B cell (primary cell): ENCODE results near the gene ENTPD1. TPM values are rescaled to one million over a fixed set of nuclear protein-coding genes. Genes with fewer than 3 reads are reported as not detected.

Experiments used
- ATAC-seq: fragments of 200-7000 bp; cut with Tn5 transposase; one replicate; pipeline ENCODE4 v1.10.0; 2021; ENCODE audit warnings: low read depth, mild to moderate bottlenecking, moderate number of reproducible peaks, moderate library complexity
- CTCF ChIA-PET: fragments of 350-600 bp; sonication (Branson Sonifier 250); formaldehyde crosslinking; loops from one replicate; lab custom pipeline; 2021; ENCODE audit warnings: antibody characterized with exemption, inconsistent platforms; lab: Charles Lee
- POLR2A ChIA-PET: fragments of 350-600 bp; sonication (Branson Sonifier 250); formaldehyde crosslinking; loops from one replicate; lab custom pipeline; 2021; ENCODE audit warnings: antibody characterized with exemption; lab: Charles Lee
- DNase-seq: peaks from one replicate; pipeline ENCODE4 v3.0.0; 2013
- H2AFZ ChIP-seq: 2 replicates; pipeline ENCODE4 v1.6.1; 2012; ENCODE audit warnings: mild to moderate bottlenecking, low read depth, low read length; ENCODE audit not compliant: insufficient read depth, poor library complexity, severe bottlenecking
- H3K27ac ChIP-seq, 2 donors: 1 replicate in 1 of 2; 2 replicates in 1 of 2; pipeline ENCODE4 v1.5.1; 2012 to 2013; ENCODE audit warnings: low read length in 2 of 2, mild to moderate bottlenecking in 2 of 2, moderate library complexity in 1 of 2
- H3K27me3 ChIP-seq, 4 experiments: fragments of 200-600 bp in 1 of 4; sonication (generic) in 1 of 4; replicated peaks in 1 of 4; 1 replicate in 2 of 4; 2 replicates in 2 of 4; pipeline versions ENCODE4 v1.6.1 to v1.7.0; 2013 to 2016; ENCODE audit warnings: low read length in 3 of 4, mild to moderate bottlenecking in 2 of 4, mixed read lengths in 1 of 4, moderate library complexity in 1 of 4; ENCODE audit not compliant: insufficient read depth in 4 of 4, control insufficient read depth in 3 of 4; ENCODE audit errors: control extremely low read depth in 1 of 4
- H3K36me3 ChIP-seq, 2 experiments: replicated peaks in 1 of 2; 1 replicate in 1 of 2; 2 replicates in 1 of 2; pipeline versions ENCODE4 v1.6.1 to v1.7.1; 2013; ENCODE audit warnings: low read length in 1 of 2; ENCODE audit not compliant: insufficient read depth in 2 of 2, control insufficient read depth in 1 of 2; ENCODE audit errors: control extremely low read depth in 1 of 2, extremely low read depth in 1 of 2
- H3K4me1 ChIP-seq, 2 donors: fragments of 200-600 bp in 1 of 2; sonication (generic) in 1 of 2; 1 replicate in 1 of 2; 2 replicates in 1 of 2; pipeline versions ENCODE4 v1.5.1 to v1.6.1; 2013 to 2017; ENCODE audit warnings: low read length in 2 of 2; ENCODE audit not compliant: control insufficient read depth in 2 of 2, insufficient read depth in 2 of 2
- H3K4me2 ChIP-seq: replicated peaks from 2 replicates; pipeline ENCODE3; 2012; ENCODE audit warnings: mild to moderate bottlenecking, low read depth, low read length; ENCODE audit not compliant: poor library complexity, severe bottlenecking
- H3K4me3 ChIP-seq, 5 experiments: fragments of 200-600 bp in 1 of 5; sonication (generic) in 1 of 5; 1 replicate in 3 of 5; 2 replicates in 2 of 5; pipeline versions ENCODE4 v1.5.1 to v1.7.0; 2011 to 2016; ENCODE audit warnings: low read length in 4 of 5, mild to moderate bottlenecking in 4 of 5, low read depth in 2 of 5, control low read depth in 1 of 5, moderate library complexity in 1 of 5; ENCODE audit not compliant: insufficient read depth in 1 of 5; ENCODE audit errors: control extremely low read depth in 1 of 5, extremely low read depth in 1 of 5
- H3K79me2 ChIP-seq: fragments of 200-600 bp; sonication (generic); one replicate; pipeline ENCODE4 v1.6.0; 2016; ENCODE audit warnings: low read length; ENCODE audit not compliant: control insufficient read depth, insufficient read depth
- H3K9ac ChIP-seq: fragments of 200-600 bp; sonication (generic); 2 replicates; pipeline ENCODE4 v1.6.1; 2017; ENCODE audit warnings: mild to moderate bottlenecking, low read length, moderate library complexity
- H3K9me3 ChIP-seq, 3 donors: one replicate each; pipeline versions ENCODE4 v1.6.1 to v1.7.1; 2013; ENCODE audit warnings: low read length in 2 of 3; ENCODE audit not compliant: control insufficient read depth in 2 of 3, insufficient read depth in 1 of 3; ENCODE audit errors: control extremely low read depth in 1 of 3
- H4K20me1 ChIP-seq: 2 replicates; pipeline ENCODE4 v1.6.0; 2012; ENCODE audit warnings: mild to moderate bottlenecking, low read length; ENCODE audit not compliant: insufficient read depth, control insufficient read depth, poor library complexity, severe bottlenecking
- H3K27ac Mint-ChIP-seq: one replicate; pipeline ENCODE4 v1.8.0; 2021; ENCODE audit warnings: mixed read lengths
- H3K27me3 Mint-ChIP-seq: one replicate; pipeline ENCODE4 v1.8.0; 2021; ENCODE audit warnings: mixed read lengths
- H3K4me1 Mint-ChIP-seq: one replicate; pipeline ENCODE4 v1.8.0; 2021; ENCODE audit warnings: mixed read lengths
- H3K4me3 Mint-ChIP-seq: one replicate; pipeline ENCODE4 v1.8.0; 2021; ENCODE audit warnings: mixed read lengths
- H3K9me3 Mint-ChIP-seq: one replicate; pipeline ENCODE4 v1.8.0; 2022; ENCODE audit warnings: mixed read lengths; ENCODE audit not compliant: insufficient read depth
- EZH2 ChIP-seq: IDR thresholded peaks from 2 replicates; pipeline ENCODE4 v1.6.1; 2012; ENCODE audit warnings: borderline replicate concordance, low read depth, mild to moderate bottlenecking, moderate library complexity, low read length; ENCODE audit not compliant: insufficient read depth, poor library complexity, severe bottlenecking
- WGBS: methylation state at CpG from one replicate; pipeline ENCODE4 v1.1.5; 2013; ENCODE audit warnings: missing lambda C conversion rate; ENCODE audit not compliant: insufficient coverage; 5-methylcytosine and 5-hydroxymethylcytosine counted together
- intact Hi-C: fragments of 100-400 bp; cut with micrococcal nuclease; formaldehyde crosslinking; loops from one replicate; pipeline ENCODE4 v1.10.0; 2022
- polyA plus RNA-seq: library from polyadenylated mRNA; depleted of rRNA; stranded (reverse); fragments of >200 nt; gene quantifications from 2 replicates; pipeline ENCODE4 v1.2.3, GENCODE V29; 2012
- total RNA-seq, 2 donors: library from RNA; stranded (reverse); fragments of 120-200 nt in 1 of 2; gene quantifications; 1 replicate in 1 of 2; 2 replicates in 1 of 2; pipeline versions ENCODE4 v1.2.3 to v1.2.4, GENCODE V29; 2013 to 2022
- TF ChIP-seq, protein P1 (sequence below): fragments of 200-600 bp; IDR thresholded peaks from one replicate; pipeline ENCODE4 v1.8.0; 2022; ENCODE audit warnings: antibody characterized with exemption, mild to moderate bottlenecking

Gene ENTPD1
- total and polyA plus RNA-seq, 2 donors (not counting 1 experiment from before 2014, with no cell fraction given): 25.9 to 96.3 TPM

DNA sequence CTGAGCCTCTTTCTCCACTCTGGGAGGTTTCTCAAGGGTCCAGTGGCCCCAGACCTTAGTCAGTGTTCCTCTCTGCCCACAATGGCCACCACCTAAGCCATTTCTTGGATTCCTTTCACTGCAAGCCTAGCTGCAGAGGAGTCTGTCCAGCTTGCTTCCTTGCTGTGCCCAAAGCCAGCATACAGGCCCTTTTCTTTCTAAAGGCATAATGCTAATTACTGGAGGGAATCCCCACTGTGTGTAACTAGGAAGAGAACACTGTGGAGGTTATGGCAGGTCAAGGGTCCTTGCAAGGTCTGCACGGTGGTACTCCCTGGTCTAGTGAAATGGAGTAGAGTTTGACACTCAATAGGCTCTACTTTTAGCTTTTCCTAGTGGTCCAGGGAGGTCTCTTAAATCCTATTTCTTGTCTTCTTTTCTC lies 81.4 kb downstream of the ENTPD1 start:
- Histone ChIP-seq H3K36me3 (no peaks in the 10 kb centered on the region), H3K9ac (peak overlapping the region; percentile 26), H3K9me3 (no peaks in the 10 kb centered on the region), H2AFZ (peak overlapping the region; percentile 12), H3K27ac (peak overlapping the region; percentile 85 to 89), H3K4me2 (peak overlapping the region; percentile 65), H3K4me1 (peaks cover 96 to 99% of the 10 kb centered on the region in 2 donors), H3K79me2 (peaks cover 27% of the 10 kb centered on the region), H3K27me3 (no peaks in the 10 kb centered on the region), H4K20me1 (no peaks in the 10 kb centered on the region), H3K4me3 (peak overlapping the region in 2 of 5 experiments; percentile 1 to 20)
- CTCF ChIA-PET: interaction anchor here (0.7 to 22.3 kb wide), 16 partner anchors 9 to 145 kb away, joined by 3 to 704 read pairs (median 5); partner anchors contain the start of genes ENTPD1 and TCTN3
- POLR2A ChIA-PET: interaction anchor here (0.8 to 2.5 kb wide), 9 partner anchors 17 to 143 kb away, joined by 3 to 20 read pairs (median 3); partner anchors contain the start of genes ENTPD1 and TCTN3
- TF ChIP-seq EZH2: no peak
- TF ChIP-seq, protein P1, sequence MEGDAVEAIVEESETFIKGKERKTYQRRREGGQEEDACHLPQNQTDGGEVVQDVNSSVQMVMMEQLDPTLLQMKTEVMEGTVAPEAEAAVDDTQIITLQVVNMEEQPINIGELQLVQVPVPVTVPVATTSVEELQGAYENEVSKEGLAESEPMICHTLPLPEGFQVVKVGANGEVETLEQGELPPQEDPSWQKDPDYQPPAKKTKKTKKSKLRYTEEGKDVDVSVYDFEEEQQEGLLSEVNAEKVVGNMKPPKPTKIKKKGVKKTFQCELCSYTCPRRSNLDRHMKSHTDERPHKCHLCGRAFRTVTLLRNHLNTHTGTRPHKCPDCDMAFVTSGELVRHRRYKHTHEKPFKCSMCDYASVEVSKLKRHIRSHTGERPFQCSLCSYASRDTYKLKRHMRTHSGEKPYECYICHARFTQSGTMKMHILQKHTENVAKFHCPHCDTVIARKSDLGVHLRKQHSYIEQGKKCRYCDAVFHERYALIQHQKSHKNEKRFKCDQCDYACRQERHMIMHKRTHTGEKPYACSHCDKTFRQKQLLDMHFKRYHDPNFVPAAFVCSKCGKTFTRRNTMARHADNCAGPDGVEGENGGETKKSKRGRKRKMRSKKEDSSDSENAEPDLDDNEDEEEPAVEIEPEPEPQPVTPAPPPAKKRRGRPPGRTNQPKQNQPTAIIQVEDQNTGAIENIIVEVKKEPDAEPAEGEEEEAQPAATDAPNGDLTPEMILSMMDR: no peak
- H3K27ac Mint-ChIP-seq: peak overlapping the region; percentile 92
- ATAC-seq (peak; percentile 7), DNase-seq (no peak)
- peak overlapping the region; percentile 67 for H3K4me3 Mint-ChIP-seq
- no peaks in the 10 kb centered on the region for H3K27me3 Mint-ChIP-seq
- peaks cover 91% of the 10 kb centered on the region for H3K4me1 Mint-ChIP-seq
- WGBS: 60% methylated on average over 1 of the region's 1 CpG
- intact Hi-C loops: no loop called here
- no peaks in the 10 kb centered on the region for H3K9me3 Mint-ChIP-seq

DNA sequence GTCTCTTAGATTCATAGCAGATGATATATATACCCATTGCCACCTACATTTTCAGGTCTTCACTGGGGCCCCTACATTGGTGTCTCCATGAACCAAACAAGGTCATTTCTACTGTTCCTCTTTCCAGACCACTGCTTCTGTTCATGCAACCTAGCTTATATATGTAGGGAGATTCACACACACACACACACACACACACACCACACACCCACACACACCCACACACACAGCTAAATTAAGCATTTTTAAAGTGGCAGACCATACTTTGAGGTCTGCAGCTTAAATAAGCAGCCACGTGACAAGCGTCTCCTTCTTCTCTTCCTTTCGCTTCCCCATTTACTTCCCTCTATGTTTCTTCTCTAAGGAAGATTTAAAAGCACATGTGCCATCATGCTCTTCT lies 81.8 kb downstream of the ENTPD1 start:
- Histone ChIP-seq H3K27ac (peak overlapping the region; percentile 85 to 89), H3K79me2 (peaks cover 26% of the 10 kb centered on the region), H4K20me1 (no peaks in the 10 kb centered on the region), H2AFZ (no peak overlapping the region), H3K4me3 (peak overlapping the region in 2 of 5 experiments; percentile 1 to 21), H3K4me1 (peaks cover 93 to 94% of the 10 kb centered on the region in 2 donors), H3K27me3 (no peaks in the 10 kb centered on the region), H3K9ac (peak overlapping the region; percentile 26), H3K36me3 (peaks cover under 1 to 3% of the 10 kb centered on the region in 2 experiments), H3K4me2 (peak overlapping the region; percentile 65), H3K9me3 (no peaks in the 10 kb centered on the region)
- intact Hi-C loops: loop anchor here (1.0 to 2.0 kb wide), 2 partner anchors 17 to 80 kb away; no protein-coding TSS in a partner anchor
- ChIA-PET POLR2A (interaction anchor here (0.8 to 2.5 kb wide), 9 partner anchors 18 to 143 kb away, joined by 3 to 20 read pairs (median 3); partner anchors contain the start of genes ENTPD1 and TCTN3), CTCF (interaction anchor here (0.5 to 22.3 kb wide), 19 partner anchors 10 to 146 kb away, joined by 3 to 704 read pairs (median 4); partner anchors contain the start of genes ENTPD1 and TCTN3)
- H3K9me3 Mint-ChIP-seq: no peaks in the 10 kb centered on the region
- DNase-seq: peak; percentile 86
- peaks cover 87% of the 10 kb centered on the region for H3K4me1 Mint-ChIP-seq
- H3K27ac Mint-ChIP-seq: peak overlapping the region; percentile 92
- peak overlapping the region; percentile 67 for H3K4me3 Mint-ChIP-seq
- peak; percentile 76 for ATAC-seq
- H3K27me3 Mint-ChIP-seq: no peaks in the 10 kb centered on the region
- TF ChIP-seq, protein P1: no peak
- TF ChIP-seq EZH2: no peak
- WGBS: 0% methylated on average over 3 of the region's 3 CpGs
